Skin epidermis (tissue), 12 donors: Measurements from ENCODE around the gene TIAM1.
A peak's percentile ranks its signal among the peaks of the same experiment; 100 is the strongest.

Experiments
- H3K27ac ChIP-seq, 21 experiments: fragments of 200-600 bp; sonication (generic) in 11 of 21; one replicate each; pipeline ENCODE4 v1.5.0; 2020; ENCODE audit warnings: mild to moderate bottlenecking in 3 of 21, inconsistent platforms in 2 of 21, moderate library complexity in 2 of 21
- H3K4me3 ChIP-seq, 7 experiments: fragments of 200-600 bp; sonication (generic) in 2 of 7; one replicate each; pipeline ENCODE4 v1.5.0; 2020; ENCODE audit warnings: inconsistent platforms in 2 of 7, mild to moderate bottlenecking in 2 of 7, moderate library complexity in 1 of 7

The TIAM1 gene

GRCh38 chr21:31124010-31124409 is 220.1 kb downstream of the TIAM1 start:
- no peak overlapping the region for H3K4me3 ChIP-seq
- no peak overlapping the region for H3K27ac ChIP-seq

- no peak overlapping the region for H3K4me3 ChIP-seq
- H3K27ac ChIP-seq = no peak overlapping the region
These were observed 224.9 kb downstream of the TIAM1 start for GRCh38 chr21:31119199-31119598.

DNA sequence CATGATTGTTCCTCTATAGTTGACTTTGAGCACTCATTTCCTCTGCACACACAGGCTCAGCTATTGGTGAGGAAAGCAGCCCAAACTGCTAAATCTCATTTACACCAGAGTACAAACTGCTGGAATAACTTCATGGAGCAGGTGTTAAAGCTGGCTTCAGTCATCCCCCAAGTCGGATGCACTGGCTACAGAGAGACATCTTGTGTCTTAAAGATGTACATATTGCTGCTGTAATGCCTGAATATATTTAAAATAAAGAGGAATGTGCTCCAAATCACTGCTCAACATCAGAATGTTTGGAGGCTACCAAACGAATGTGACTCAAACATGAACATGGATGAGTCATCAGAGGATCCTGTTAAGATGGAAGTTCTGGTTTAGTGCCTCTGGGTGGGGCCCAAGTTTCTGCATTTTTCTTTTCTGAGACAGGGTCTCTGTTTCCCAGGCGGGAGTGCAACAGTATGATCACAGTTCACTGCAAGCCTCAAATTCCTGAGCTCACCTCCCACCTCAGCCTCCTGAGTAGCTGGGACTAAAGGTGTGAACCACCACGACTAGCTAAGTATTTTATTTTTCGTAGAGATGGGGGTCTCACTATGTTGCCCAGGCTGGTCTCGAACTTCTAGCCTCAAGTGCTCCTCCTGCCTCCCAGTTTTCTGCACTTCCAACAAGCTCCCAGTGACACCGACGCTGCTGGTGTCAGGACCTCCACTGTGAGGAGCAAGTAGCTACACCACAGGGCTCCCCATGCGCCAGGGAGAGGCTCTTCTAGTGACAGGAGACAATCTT is 226.7 kb downstream of the TIAM1 start:
- Histone ChIP-seq H3K4me3 (no peak overlapping the region), H3K27ac (peak overlapping the region in 3 of 21 experiments; percentile 9 to 48 (median 37))

DNA sequence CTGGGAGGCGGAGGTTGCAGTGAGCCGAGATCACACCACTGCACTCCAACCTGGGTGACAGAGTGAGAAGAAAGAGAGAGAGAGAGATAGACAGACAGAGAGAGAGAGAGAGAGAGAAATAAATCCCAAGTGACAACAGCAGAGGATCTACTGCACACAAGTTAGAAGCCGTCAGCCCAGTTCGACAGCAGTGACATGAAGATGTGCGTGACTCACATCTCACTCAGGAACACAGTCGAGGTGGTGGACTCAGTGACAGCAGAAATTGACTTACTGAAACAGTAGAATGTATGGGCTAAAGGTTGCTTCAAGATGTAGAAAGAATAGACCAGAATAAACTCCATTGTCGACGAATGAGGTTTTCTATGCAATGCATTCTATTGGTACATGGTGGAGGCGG is 228.8 kb downstream of the TIAM1 start:
- H3K4me3 ChIP-seq = no peak overlapping the region
- H3K27ac ChIP-seq = no peak overlapping the region

- H3K4me3 ChIP-seq = no peak overlapping the region
- no peak overlapping the region for H3K27ac ChIP-seq
These were observed 233.0 kb downstream of the TIAM1 start for GRCh38 chr21:31111093-31111492.

DNA sequence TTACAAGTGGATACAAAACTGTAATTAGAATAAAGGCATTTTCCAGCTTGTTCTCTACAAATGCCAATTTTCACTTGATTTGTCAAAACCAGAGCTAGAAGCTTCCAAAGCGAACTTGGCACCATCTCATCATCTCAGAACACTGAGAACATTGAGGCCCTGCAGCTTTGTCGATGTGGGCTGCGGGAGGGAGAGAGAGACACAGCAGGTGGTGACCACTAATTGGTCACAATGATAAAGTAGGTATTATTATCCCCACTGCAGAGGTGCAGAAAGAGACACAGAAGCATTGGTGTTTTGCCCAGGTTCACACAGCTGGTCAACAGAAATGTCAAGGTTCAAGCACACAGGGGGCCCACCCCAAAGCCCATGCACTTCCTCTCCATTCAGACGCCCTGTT is 233.6 kb downstream of the TIAM1 start:
- no peak overlapping the region for H3K4me3 ChIP-seq

GRCh38 chr21:31107871-31108270 is 236.2 kb downstream of the TIAM1 start:
- H3K27ac ChIP-seq = peak overlapping the region in 3 of 21 experiments; percentile 24 to 43 (median 29)
- no peak overlapping the region for H3K4me3 ChIP-seq

More for the DNA sequence above, 233.6 kb downstream of the TIAM1 start:
- H3K27ac ChIP-seq = no peak overlapping the region

- peak overlapping the region in 9 of 21 experiments; percentile 5 to 72 (median 33) for H3K27ac ChIP-seq
- H3K4me3 ChIP-seq = no peak overlapping the region
These were observed 236.8 kb downstream of the TIAM1 start for GRCh38 chr21:31107176-31107785.

- Histone ChIP-seq H3K27ac (peak overlapping the region in 1 of 21 experiments; percentile 53), H3K4me3 (no peak overlapping the region)
These were observed 240.3 kb downstream of the TIAM1 start for GRCh38 chr21:31103571-31104265.

DNA sequence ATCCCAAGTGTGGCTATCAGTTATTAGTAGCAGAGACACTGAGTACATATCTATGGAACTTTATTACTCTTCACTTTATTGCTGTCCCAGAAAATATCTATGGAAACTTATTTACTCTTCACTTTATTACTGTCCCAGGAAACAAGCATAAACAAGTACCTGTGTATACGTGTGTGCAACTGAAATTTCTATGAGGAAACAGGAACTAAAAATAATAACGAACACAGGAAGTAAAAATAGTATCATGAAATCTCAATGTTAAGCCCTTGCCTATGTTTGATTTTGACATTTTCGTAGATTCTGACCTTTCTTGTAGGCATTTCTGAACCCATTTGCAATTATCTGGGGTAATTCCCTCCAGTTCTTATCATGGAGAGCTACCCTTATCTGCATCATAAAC is 240.9 kb downstream of the TIAM1 start:
- no peak overlapping the region for H3K4me3 ChIP-seq
- H3K27ac ChIP-seq = peak overlapping the region in 1 of 21 experiments; percentile 53

GRCh38 chr21:31099122-31099521 is 244.9 kb downstream of the TIAM1 start:
- H3K27ac ChIP-seq = no peak overlapping the region

GRCh38 chr21:31098576-31099005 is 245.5 kb downstream of the TIAM1 start:
- Histone ChIP-seq H3K27ac (no peak overlapping the region), H3K4me3 (no peak overlapping the region)

More at GRCh38 chr21:31099122-31099521, 244.9 kb downstream of the TIAM1 start:
- H3K4me3 ChIP-seq = no peak overlapping the region

DNA sequence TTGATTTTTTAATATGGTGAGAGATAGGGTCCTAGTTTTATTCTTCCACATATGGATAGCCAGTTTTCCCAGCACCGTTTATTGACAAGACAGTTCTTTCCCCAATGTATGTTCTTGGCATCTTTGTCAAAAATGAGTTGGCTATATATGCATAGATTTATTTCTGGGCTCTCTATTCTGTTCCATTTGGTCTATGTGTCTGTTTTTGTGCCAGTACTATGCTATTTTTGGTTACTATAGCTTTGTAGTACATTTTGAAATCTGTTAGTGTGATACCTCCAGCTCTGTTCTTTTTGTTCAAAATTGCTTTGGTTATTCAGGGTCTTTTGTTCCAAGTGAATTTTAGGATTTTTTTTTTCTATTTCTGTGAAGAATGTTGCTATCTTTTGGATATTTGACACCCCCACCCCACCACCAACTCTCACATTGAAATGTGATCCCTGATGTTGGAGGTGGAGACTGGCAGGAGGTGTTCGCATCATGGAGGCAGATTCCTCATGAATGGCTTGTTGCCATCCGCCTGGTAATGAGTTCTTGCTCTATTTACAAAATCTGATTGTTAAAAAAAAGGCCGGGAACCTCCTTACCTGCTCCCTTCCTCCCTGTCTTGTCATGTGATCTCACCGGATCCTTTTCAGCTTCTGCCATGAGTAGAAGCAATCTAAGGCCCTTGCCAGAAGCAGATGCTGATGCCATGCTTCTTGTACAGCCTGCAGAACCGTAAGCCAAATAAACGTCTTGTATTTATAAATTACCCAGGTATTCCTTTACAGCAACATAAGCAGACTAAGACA is 251.0 kb downstream of the TIAM1 start:
- H3K27ac ChIP-seq = no peak overlapping the region
- H3K4me3 ChIP-seq = no peak overlapping the region

DNA sequence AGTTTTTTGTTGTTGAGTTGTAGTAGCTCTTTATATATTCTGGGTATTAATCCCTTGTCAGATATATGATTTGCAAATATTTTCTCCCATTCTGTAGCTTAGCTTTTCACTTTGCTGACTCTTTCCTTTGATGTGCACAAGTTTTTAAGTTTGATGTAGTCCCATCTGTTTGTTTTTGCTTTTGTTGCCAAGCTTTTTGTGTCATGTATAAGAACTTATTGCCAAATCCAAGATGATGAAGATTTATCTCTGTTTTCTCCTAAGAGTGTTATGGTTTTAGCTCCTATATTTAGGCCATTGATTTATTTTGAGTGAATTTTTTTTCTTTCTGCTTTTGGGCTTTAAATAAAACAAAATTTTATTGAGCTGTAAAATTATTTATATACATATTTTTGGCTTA is 253.7 kb downstream of the TIAM1 start:
- H3K27ac ChIP-seq = no peak overlapping the region
- H3K4me3 ChIP-seq = no peak overlapping the region

DNA sequence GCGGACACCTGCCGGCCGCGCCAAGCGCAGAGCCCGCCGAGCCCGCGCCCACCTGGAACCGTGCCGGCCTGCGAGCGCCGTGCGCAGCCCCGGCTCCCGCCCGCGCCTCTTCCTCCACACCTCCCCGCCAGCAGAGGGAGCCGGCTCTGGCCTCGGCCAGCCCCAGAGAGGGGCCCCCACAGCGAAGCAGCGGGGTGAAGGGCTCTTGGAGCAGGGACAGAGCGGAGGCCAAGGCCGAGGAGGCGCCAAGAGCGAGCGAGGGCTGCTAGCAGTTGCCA is 255.6 kb downstream of the TIAM1 start:
- Histone ChIP-seq H3K4me3 (no peak overlapping the region), H3K27ac (no peak overlapping the region)

- Histone ChIP-seq H3K27ac (no peak overlapping the region), H3K4me3 (no peak overlapping the region)
These were observed 256.2 kb downstream of the TIAM1 start for GRCh38 chr21:31087639-31088473.

GRCh38 chr21:31084689-31085088 is 259.4 kb downstream of the TIAM1 start:
- Histone ChIP-seq H3K27ac (no peak overlapping the region), H3K4me3 (no peak overlapping the region)

GRCh38 chr21:31078796-31079195 is 265.3 kb downstream of the TIAM1 start:
- H3K4me3 ChIP-seq = no peak overlapping the region
- no peak overlapping the region for H3K27ac ChIP-seq

DNA sequence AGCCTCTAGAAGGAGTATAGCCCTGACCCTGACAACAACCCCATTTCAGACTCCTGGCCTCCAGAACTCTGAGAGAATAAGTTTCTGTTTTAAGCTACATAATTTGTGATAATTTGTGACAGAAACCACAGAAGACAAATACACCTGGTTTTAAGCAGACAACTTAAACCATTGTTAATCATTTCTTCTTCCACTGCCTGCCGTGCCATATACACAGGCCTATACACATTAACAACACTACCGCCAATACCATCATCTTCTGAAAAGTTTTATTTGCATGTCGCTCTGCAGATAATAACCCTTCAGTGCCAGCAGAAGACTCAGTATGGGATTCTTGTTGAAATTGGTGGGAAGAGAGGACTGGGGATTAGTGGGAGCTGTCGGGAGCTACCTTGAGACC is 265.8 kb downstream of the TIAM1 start:
- H3K4me3 ChIP-seq = no peak overlapping the region

More for the DNA sequence above, 265.8 kb downstream of the TIAM1 start:
- H3K27ac ChIP-seq = no peak overlapping the region
